ENCODE results near the gene NREP.

DNA sequence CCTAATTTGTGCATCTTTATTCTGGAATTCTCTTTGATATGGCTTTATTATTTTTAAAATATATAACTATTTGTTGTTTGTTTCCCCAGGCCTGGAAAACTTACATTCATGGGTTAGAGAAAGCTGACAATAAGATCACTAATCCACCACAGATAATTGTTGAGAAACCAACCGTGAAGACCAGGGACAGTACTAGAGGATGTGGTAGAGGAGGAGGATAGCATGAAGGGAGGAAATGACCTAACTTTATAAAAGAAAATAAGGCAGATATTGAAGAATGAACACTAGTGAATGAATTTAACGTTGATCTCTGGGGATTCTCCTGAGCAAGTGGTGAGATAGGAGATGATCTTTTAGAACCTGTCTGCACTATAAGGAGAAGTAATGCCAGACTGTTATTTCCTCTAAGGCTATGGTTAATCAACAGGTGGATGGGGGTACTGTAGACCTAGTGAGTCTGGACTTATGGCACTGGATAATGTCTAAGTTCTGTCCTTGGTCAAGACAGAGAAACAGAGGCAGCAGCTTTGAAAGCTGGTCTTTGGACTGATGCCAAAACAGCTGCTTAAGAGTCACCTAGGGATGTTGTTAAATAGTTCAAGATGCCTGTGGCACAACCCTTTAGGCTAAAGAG, 52.4 kb downstream of the NREP start:
- TF ChIP-seq, protein P1, sequence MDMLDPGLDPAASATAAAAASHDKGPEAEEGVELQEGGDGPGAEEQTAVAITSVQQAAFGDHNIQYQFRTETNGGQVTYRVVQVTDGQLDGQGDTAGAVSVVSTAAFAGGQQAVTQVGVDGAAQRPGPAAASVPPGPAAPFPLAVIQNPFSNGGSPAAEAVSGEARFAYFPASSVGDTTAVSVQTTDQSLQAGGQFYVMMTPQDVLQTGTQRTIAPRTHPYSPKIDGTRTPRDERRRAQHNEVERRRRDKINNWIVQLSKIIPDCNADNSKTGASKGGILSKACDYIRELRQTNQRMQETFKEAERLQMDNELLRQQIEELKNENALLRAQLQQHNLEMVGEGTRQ (CRISPR knock-in tag; IDR thresholded peaks at IDR 0.05), result no peak
- TF ChIP-seq SP1 (CRISPR knock-in tag; conservative IDR thresholded peaks at IDR 0.05) (no peak), NFYB (CRISPR knock-in tag; conservative IDR thresholded peaks at IDR 0.05; ENCODE audit: low read depth) (no peak), JAZF1 (CRISPR knock-in tag; IDR thresholded peaks at IDR 0.05) (no peak), ZNF138 (CRISPR knock-in tag; conservative IDR thresholded peaks at IDR 0.05) (no peak), CREB1 (CRISPR knock-in tag; IDR thresholded peaks at IDR 0.05) (no peak)
- TF ChIP-seq, protein P2, sequence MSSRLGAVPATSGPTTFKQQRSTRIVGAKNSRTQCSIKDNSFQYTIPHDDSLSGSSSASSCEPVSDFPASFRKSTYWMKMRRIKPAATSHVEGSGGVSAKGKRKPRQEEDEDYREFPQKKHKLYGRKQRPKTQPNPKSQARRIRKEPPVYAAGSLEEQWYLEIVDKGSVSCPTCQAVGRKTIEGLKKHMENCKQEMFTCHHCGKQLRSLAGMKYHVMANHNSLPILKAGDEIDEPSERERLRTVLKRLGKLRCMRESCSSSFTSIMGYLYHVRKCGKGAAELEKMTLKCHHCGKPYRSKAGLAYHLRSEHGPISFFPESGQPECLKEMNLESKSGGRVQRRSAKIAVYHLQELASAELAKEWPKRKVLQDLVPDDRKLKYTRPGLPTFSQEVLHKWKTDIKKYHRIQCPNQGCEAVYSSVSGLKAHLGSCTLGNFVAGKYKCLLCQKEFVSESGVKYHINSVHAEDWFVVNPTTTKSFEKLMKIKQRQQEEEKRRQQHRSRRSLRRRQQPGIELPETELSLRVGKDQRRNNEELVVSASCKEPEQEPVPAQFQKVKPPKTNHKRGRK (CRISPR knock-in tag; IDR thresholded peaks at IDR 0.05; ENCODE audit: borderline replicate concordance), result no peak
- TF ChIP-seq, protein P3, sequence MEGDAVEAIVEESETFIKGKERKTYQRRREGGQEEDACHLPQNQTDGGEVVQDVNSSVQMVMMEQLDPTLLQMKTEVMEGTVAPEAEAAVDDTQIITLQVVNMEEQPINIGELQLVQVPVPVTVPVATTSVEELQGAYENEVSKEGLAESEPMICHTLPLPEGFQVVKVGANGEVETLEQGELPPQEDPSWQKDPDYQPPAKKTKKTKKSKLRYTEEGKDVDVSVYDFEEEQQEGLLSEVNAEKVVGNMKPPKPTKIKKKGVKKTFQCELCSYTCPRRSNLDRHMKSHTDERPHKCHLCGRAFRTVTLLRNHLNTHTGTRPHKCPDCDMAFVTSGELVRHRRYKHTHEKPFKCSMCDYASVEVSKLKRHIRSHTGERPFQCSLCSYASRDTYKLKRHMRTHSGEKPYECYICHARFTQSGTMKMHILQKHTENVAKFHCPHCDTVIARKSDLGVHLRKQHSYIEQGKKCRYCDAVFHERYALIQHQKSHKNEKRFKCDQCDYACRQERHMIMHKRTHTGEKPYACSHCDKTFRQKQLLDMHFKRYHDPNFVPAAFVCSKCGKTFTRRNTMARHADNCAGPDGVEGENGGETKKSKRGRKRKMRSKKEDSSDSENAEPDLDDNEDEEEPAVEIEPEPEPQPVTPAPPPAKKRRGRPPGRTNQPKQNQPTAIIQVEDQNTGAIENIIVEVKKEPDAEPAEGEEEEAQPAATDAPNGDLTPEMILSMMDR (IDR thresholded peaks at IDR 0.05), result no peak

All from WTC11 (cell line).